Right lobe of liver (tissue), 4 donors: ENCODE results near the gene LPIN1.

Experiments
- POLR2A ChIP-seq: fragments of 450-650 bp; IDR thresholded peaks from one replicate; pipeline ENCODE4 v1.6.1; 2017; ENCODE audit warnings: antibody characterized with exemption, mild to moderate bottlenecking
- TF ChIP-seq, protein P1 (sequence below), 4 donors: fragments of 200-600 bp in 3 of 4; fragments of 450-650 bp in 1 of 4; IDR thresholded peaks; one replicate each; pipeline versions ENCODE4 v1.5.1 to v1.8.0; 2016 to 2022; ENCODE audit warnings: antibody characterized with exemption in 4 of 4, mild to moderate bottlenecking in 2 of 4
- donor health status: DM: no; HTN: no; CAD: no.
- donor health status: DM: no; HTN: no; CAD: no.
- donor health status: DM: no; HTN: yes; CAD: no.

- TF ChIP-seq, protein P1, sequence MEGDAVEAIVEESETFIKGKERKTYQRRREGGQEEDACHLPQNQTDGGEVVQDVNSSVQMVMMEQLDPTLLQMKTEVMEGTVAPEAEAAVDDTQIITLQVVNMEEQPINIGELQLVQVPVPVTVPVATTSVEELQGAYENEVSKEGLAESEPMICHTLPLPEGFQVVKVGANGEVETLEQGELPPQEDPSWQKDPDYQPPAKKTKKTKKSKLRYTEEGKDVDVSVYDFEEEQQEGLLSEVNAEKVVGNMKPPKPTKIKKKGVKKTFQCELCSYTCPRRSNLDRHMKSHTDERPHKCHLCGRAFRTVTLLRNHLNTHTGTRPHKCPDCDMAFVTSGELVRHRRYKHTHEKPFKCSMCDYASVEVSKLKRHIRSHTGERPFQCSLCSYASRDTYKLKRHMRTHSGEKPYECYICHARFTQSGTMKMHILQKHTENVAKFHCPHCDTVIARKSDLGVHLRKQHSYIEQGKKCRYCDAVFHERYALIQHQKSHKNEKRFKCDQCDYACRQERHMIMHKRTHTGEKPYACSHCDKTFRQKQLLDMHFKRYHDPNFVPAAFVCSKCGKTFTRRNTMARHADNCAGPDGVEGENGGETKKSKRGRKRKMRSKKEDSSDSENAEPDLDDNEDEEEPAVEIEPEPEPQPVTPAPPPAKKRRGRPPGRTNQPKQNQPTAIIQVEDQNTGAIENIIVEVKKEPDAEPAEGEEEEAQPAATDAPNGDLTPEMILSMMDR (IDR thresholded peaks at IDR 0.05): no peak
- TF ChIP-seq POLR2A: no peak
These were observed 124.2 kb downstream of the LPIN1 start for GRCh38 chr2:11870584-11870983.
